Pericardium fibroblast (primary cell): ENCODE results near the gene RCBTB2. TPM values are rescaled to one million over a fixed set of nuclear protein-coding genes. Genes with fewer than 3 reads are reported as not detected.

ENCODE experiments used
- total RNA-seq: library from RNA; depleted of rRNA; stranded (reverse); fragments of >200 nt; gene quantifications from 2 replicates; pipeline ENCODE4 v1.2.3, GENCODE V29; 2015

Gene RCBTB2
- 8.5 and 11.3 TPM in 2 replicates for total RNA-seq

DNA sequence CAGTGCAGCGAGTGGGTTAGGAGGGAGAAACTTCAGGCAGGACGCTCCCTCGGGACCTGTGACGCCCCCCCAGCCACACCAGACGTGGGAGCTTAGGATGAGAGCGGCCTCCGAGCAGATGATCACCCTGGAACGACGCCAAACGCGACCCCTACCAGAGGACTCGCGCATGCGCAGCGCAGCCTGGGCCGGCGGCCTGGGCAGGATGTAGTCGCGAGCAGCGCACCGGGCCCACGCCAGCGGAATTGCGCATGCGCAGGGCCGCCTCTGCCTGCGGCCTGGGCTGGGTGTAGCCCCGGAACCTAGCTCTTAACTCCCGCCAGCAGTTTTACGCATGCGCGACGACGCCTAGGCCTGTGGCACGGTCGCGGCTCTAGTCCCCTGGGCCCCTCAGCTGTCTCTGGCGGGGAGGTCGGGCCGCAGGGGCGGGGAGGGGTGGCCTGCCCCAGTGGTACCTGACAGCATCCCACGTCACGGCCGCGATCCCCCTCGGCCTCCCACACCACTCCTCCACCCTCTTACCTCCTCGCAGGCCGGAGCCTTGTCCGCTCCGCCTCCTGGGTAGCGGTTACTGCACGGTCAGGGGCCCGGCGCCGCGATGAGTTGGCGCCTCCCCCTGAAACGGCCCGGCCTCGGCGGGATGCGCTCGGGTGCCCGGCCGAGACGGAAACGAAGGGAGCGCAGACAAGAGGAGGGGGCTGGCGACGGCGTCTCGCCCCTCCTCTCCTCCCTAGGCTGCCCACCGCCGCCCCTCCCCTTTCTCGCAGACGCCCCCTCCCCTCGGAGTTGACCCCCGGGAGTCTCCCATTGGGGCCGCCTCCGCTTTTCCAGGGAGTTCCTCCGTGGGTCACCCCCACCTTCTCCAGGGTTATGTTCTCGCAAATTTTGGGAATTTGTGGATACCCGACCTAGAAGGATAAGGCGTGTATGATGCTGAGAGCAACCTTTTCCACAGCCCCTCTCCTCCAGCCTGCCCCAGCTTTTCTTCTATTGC, at the start of gene RCBTB2:
Gene RCBTB2, minus strand, starts transcription at position 575 of the 994 bp plus-strand sequence. CDS start 11,141 bp downstream, outside the sequence.

Other genes starting within 250 kb of the RCBTB2 start
- 8.9 and 14.5 TPM in 2 replicates for gene RB1, start 229.3 kb downstream of the RCBTB2 start, total RNA-seq
- 4.2 and 8.9 TPM in 2 replicates for gene LPAR6, start 120.0 kb downstream of the RCBTB2 start, total RNA-seq
- not detected in 2 replicates for gene CYSLTR2, start 120.8 kb upstream of the RCBTB2 start, total RNA-seq